Ishikawa (cell line): Measurements from ENCODE around the gene MYORG.
A peak's percentile ranks its signal among the peaks of the same experiment; 100 is the strongest.

ENCODE experiments used
- CEBPB ChIP-seq: IDR thresholded peaks from 2 replicates; pipeline ENCODE4 v1.6.1; 2012
- CREB1 ChIP-seq: IDR thresholded peaks from 2 replicates; pipeline ENCODE4 v1.6.1; 2012; ENCODE audit warnings: low read depth
- EGR1 ChIP-seq: IDR thresholded peaks from 2 replicates; pipeline ENCODE4 v1.6.1; 2012
- EP300 ChIP-seq: IDR thresholded peaks from 2 replicates; pipeline ENCODE4 v1.6.1; 2012; ENCODE audit warnings: borderline replicate concordance
- FOXM1 ChIP-seq: IDR thresholded peaks from 2 replicates; pipeline ENCODE4 v1.6.1; 2012; ENCODE audit warnings: low read depth, borderline replicate concordance
- MAX ChIP-seq: IDR thresholded peaks from 2 replicates; pipeline ENCODE4 v1.6.1; 2012
- NFIC ChIP-seq: IDR thresholded peaks from 2 replicates; pipeline ENCODE4 v1.6.1; 2012
- RAD21 ChIP-seq: IDR thresholded peaks from 2 replicates; pipeline ENCODE4 v1.6.1; 2012; ENCODE audit warnings: low read depth
- REST ChIP-seq: IDR thresholded peaks from 2 replicates; pipeline ENCODE4 v1.6.1; 2012; ENCODE audit warnings: low read depth, mild to moderate bottlenecking
- TAF1 ChIP-seq: IDR thresholded peaks from 2 replicates; pipeline ENCODE4 v1.6.1; 2012; ENCODE audit warnings: low read depth, mild to moderate bottlenecking
- TCF12 ChIP-seq: IDR thresholded peaks from 2 replicates; pipeline ENCODE4 v1.6.1; 2012; ENCODE audit warnings: low read depth
- TEAD4 ChIP-seq: IDR thresholded peaks from 2 replicates; pipeline ENCODE4 v1.6.1; 2012
- USF1 ChIP-seq: IDR thresholded peaks from 2 replicates; pipeline ENCODE4 v1.6.1; 2012
- YY1 ChIP-seq: IDR thresholded peaks from 2 replicates; pipeline ENCODE4 v1.6.1; 2012; ENCODE audit warnings: low read depth
- ZBTB7A ChIP-seq: IDR thresholded peaks from 2 replicates; pipeline ENCODE4 v1.6.1; 2012; ENCODE audit warnings: low read depth

MYORG gene

GRCh38 chr9:34376596-34377403, at the start of gene MYORG:
TSS of gene MYORG (minus strand) at chr9:34376898. CDS start at chr9:34372943, 3,955 bp downstream.
- no peak for TF ChIP-seq FOXM1
- no peak for TF ChIP-seq EP300
- TF ChIP-seq NFIC: no peak
- TF ChIP-seq USF1: no peak; the same call in 1 of the 2 replicates
- peak; percentile 21 for TF ChIP-seq MAX
- no peak for TF ChIP-seq REST
- TF ChIP-seq CREB1: 0 out of 2 replicates have a peak, but pooled peaks have one; percentile 43
- no peak for TF ChIP-seq CEBPB
- peak; percentile 75 for TF ChIP-seq TAF1
- no peak for TF ChIP-seq RAD21
- TF ChIP-seq ZBTB7A: peak; percentile 76
- TF ChIP-seq YY1: peak; percentile 37; the same call in 1 of the 2 replicates
- TF ChIP-seq TCF12: peak; percentile 43
- TF ChIP-seq TEAD4: peak; percentile 57; the same call in 1 of the 2 replicates
- TF ChIP-seq EGR1: 0 out of 2 replicates have a peak, but pooled peaks have one; percentile 8

GRCh38 chr9:34419716-34420504, 43.2 kb upstream of the MYORG start:
- TF ChIP-seq NFIC (no peak), FOXM1 (no peak), EP300 (no peak), USF1 (no peak), TCF12 (no peak), RAD21 (no peak), MAX (no peak), YY1 (no peak), ZBTB7A (no peak)

GRCh38 chr9:34417734-34418133, 41.0 kb upstream of the MYORG start:
- no peak for TF ChIP-seq EP300
- TF ChIP-seq RAD21: no peak
- TF ChIP-seq FOXM1: no peak
- no peak for TF ChIP-seq TEAD4
- no peak for TF ChIP-seq EGR1
- TF ChIP-seq ZBTB7A: no peak
- TF ChIP-seq NFIC: no peak

- TF ChIP-seq REST (peak; percentile 93), TCF12 (no peak), YY1 (no peak)
Observed at GRCh38 chr9:34413231-34413852, 36.6 kb upstream of the MYORG start.

- no peak for TF ChIP-seq CREB1
- no peak for TF ChIP-seq ZBTB7A
- no peak for TF ChIP-seq YY1
- TF ChIP-seq TAF1: no peak
- TF ChIP-seq REST: no peak
- no peak for TF ChIP-seq EGR1
- no peak for TF ChIP-seq NFIC
- no peak for TF ChIP-seq FOXM1
- no peak for TF ChIP-seq RAD21
- no peak for TF ChIP-seq TCF12
- no peak for TF ChIP-seq USF1
- no peak for TF ChIP-seq CEBPB
- no peak for TF ChIP-seq TEAD4
- TF ChIP-seq EP300: no peak
Observed at GRCh38 chr9:34412336-34412735, 35.6 kb upstream of the MYORG start.
